Activated T-cell treated with anti-CD3 and anti-CD28 coated beads, Interleukin-2, amount 50 U/mL, for 1 hour (primary cell): ENCODE measurements around the gene KIAA0586.
"Not testable (repeated sequence)": the region's sequence is repeated elsewhere in the genome, so short reads cannot be mapped to it uniquely, and the experiment has no call there.

Source experiments
- DNase-seq: peaks from one replicate; pipeline ENCODE4 v3.0.0-alpha.2; 2020

The KIAA0586 gene

GRCh38 chr14:58553959-58554358, 126.4 kb downstream of the KIAA0586 start:
- no peak for DNase-seq

DNA sequence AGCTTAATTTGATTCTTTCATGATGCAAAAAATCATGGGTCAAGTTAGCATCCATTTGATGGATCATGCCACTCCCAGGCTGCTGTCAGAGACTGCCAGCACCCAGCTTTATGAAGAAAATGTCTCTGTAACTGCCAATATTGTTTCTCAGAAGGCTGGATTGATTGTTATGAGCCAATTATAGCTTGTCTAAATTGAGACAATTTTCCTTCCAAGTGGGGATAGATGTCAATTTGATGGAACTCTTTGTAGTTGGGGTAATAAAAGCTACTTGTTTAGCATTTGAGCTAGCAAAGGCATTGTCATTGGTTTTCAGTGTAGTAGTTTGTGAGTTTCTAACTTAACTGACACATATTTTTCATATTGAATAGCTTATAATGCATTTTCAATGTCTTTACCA, 128.1 kb downstream of the KIAA0586 start:
- no peak for DNase-seq

- no peak for DNase-seq
Observed at GRCh38 chr14:58557242-58557641, 129.7 kb downstream of the KIAA0586 start.

DNA sequence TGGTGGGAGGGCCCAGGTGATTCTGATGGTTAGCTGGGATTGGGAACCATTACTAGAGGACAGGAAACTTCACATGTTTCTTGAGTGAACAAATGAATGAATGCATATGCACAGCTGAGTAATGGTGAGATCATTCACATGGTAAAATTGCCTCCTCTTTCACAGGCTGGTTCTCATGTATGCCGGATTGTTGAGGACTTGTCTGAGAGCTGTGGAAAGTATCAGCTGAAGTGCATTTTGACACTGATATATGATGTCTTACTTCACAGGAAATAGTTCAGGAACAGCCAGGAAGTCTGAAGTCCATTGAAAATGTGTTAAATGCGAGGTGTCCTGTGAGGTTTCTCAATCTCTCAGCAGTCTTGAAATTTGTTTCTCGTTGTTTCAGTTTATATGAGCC, 132.7 kb downstream of the KIAA0586 start:
- no peak for DNase-seq

GRCh38 chr14:58562141-58562540, 134.6 kb downstream of the KIAA0586 start:
- no peak for DNase-seq

- no peak for DNase-seq
Observed at GRCh38 chr14:58563978-58564377, 136.5 kb downstream of the KIAA0586 start.

GRCh38 chr14:58565832-58566231, 138.3 kb downstream of the KIAA0586 start:
- no peak for DNase-seq

- no peak for DNase-seq
Observed at GRCh38 chr14:58566979-58567378, 139.5 kb downstream of the KIAA0586 start.

DNA sequence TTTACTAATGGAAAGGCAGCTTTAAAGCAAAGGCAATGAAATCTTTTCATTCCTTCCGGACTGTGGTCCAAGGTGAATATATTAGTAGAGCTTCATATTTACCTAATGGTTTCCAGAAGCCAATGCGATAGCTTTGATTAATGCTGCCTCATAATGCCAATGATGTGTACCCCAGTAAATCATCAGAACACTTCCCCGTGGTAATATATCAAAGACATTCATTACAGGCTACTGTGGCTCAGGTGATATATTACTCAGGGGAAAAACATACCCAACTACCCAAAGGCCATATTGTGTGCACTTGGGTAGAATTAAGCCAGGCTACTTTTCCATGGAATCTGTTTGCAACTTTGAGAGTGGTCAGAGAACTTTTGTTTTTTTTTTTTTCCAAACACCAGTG, 140.8 kb downstream of the KIAA0586 start:
- no peak for DNase-seq

GRCh38 chr14:58571256-58571655, 143.7 kb downstream of the KIAA0586 start:
- no peak for DNase-seq

DNA sequence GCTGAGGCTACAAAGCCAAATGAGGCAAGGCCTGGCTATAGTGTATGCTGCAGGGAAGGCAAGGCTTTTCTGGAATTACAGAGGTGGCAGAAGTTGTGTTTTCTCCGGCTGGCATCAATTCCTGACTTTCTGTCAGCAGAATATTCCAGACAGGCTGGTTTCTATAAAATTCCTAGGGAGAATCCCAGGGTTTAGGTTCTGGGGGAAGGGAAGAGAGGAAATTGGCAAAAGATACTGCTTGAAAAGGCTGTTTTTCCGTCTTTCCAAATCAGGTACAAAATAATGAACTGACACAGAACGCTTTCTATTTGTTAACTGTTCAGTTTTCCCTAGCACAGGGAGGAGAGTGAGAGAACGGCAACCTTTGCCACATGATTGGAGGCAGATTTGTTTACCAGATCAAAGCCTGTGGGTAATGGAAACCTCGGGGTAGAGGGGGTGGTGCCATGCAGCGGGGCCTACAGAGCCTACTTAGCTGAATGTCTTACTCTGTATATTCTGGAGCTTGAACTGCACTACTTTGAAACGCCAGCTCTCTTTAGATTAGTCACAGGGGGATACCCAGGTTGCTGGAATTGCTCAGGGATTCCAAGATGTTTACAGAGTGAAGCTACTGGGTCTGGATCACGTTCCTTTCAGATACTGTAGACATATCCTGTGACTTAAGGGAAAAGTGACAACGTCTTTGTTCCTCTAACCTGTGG, 144.4 kb downstream of the KIAA0586 start:
- peak; percentile 37 for DNase-seq

- no peak for DNase-seq
Observed at GRCh38 chr14:58572473-58572853, 144.9 kb downstream of the KIAA0586 start.

DNA sequence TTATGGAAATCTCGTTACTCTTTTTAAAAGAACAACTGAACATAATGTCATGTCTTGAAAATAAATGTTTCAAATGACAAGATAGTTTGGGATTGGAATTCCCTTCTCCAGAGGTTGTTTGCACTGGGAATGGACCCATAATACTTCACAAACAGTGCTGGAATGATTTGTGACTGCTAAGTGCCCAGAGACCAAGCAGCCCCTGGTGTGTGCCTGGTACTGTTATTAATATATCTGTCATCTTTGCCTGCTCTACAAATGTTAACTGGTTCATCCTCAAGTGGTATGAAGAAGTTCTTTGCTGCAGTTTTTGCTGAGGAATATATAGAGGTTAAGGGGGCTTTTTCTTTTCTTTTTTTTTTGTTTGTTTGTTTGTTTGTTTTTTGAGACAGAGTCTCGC, 145.3 kb downstream of the KIAA0586 start:
- DNase-seq, result no peak

DNA sequence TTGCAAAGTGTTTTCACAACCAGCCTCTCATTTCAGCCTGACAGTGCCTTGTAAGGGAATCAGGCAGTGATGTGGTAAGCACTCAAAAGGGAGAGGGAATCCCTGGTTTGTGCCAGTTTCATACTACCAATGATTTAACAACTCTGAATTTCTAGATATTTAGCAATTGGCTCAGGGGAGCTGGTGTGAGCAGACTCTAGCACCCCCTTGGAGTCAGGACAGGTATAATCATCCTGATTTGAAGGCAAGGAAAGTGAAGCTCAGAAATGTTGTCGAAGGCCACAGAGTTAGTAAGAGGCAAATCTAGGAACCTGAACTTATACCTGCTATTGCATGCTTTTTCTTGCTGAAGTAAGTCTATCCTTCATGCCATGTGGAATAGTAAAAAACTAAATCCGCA, 147.1 kb downstream of the KIAA0586 start:
- no peak for DNase-seq

DNA sequence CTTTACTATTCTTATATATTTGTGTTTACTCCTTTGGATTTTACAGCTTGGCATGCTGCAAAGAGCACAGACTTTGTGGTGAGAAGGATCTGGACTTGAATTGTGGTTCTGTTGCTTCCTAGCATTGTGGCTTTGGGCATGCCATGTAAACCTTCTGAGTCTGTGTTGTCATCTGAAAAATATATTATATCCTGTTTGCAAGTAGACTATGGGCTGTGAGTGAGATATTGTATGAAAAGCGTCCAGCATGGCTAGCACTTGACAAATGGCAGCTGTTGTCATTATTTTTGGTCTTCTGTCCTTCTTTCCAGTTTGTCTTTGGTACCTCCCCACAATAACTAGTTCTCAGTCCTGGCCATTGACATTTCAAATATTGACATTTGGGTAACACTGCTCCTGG, 148.4 kb downstream of the KIAA0586 start:
- no peak for DNase-seq

DNA sequence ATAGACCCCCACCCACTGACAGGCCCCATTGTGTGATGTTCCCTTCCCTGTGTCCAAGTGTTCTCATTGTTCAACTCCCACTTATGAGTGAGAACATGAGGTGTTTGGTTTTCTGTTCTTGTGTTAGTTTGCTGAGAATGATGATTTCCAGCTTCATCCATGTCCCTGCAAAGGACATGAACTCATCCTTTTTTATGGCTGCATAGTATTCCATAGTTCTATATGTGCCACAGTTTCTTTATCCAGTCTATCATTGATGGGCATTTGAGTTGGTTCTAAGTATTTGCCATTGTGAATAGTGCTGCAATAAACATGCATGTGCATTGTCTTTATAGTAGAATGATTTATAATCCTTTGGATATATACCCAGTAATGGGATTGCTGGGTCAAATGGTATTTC, 152.5 kb downstream of the KIAA0586 start:
- not testable (repeated sequence) for DNase-seq

GRCh38 chr14:58581389-58581788, 153.9 kb downstream of the KIAA0586 start:
- DNase-seq, result not testable (repeated sequence)

GRCh38 chr14:58584383-58584782, 156.9 kb downstream of the KIAA0586 start:
- DNase-seq, result no peak

GRCh38 chr14:58587271-58587670, 159.8 kb downstream of the KIAA0586 start:
- DNase-seq, result no peak

GRCh38 chr14:58588321-58588720, 160.8 kb downstream of the KIAA0586 start:
- not testable (repeated sequence) for DNase-seq

- no peak for DNase-seq
Observed at GRCh38 chr14:58593977-58594376, 166.5 kb downstream of the KIAA0586 start.

GRCh38 chr14:58597041-58597440, 169.5 kb downstream of the KIAA0586 start:
- no peak for DNase-seq

DNA sequence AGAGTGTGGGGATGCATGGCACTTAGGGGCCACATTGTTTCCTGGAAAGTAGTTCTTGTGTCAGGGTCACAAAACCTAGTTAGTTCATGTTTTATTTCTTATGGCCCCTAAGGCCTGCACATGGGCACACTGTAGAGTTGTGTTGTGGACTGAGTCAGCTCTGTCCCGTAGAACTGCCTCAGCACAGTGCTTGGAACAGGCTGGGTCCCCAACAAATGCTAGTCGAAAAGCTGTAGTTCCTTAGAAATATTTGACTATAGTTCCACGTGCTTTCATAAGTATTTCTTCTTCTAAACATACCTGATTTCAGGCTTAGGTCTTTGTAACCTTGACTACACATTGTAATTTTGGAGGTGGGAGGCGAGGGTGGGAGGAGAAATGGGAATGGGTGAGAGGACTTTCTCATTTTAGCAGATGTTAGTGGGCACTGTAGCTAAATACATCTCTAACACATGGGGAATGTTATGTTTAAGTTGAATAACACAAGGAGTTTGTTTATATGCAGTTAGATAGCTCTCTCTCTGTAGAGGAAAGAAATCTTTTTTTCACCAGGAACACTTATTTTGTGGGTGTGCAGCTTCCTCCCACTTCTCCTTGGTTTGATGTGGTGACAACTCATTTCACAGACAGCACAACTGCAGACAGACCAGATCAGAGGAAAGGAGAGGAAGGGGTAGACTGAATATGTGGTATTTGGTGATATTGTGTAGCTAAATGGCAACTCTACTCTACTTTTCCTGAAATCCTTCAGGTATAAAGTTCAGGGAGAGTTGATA, 170.7 kb downstream of the KIAA0586 start:
- DNase-seq, result no peak

- no peak for DNase-seq
Observed at GRCh38 chr14:58598804-58599525, 171.4 kb downstream of the KIAA0586 start.
